Suprapubic skin (tissue), 4 donors: ENCODE data around the gene TMEFF1. TPM values are rescaled to one million over a fixed set of nuclear protein-coding genes. Genes with fewer than 3 reads are reported as not detected.

Experiments used
- DNase-seq, 2 donors: peaks; one replicate each; pipeline ENCODE4 v3.0.0-alpha.2; 2019; ENCODE audit warnings: low spot score in 2 of 2
- H3K27ac ChIP-seq: fragments of 200-600 bp; sonication (generic); one replicate; pipeline ENCODE4 v1.5.1; 2019
- H3K27me3 ChIP-seq: fragments of 200-600 bp; sonication (generic); one replicate; pipeline ENCODE4 v1.5.1; 2019
- H3K36me3 ChIP-seq: fragments of 200-600 bp; sonication (generic); one replicate; pipeline ENCODE4 v1.5.1; 2019
- H3K4me1 ChIP-seq: fragments of 200-600 bp; sonication (generic); one replicate; pipeline ENCODE4 v1.5.1; 2019
- H3K4me3 ChIP-seq: fragments of 200-600 bp; sonication (generic); one replicate; pipeline ENCODE4 v1.5.1; 2019; ENCODE audit warnings: mild to moderate bottlenecking
- H3K9me3 ChIP-seq: fragments of 200-600 bp; sonication (generic); one replicate; pipeline ENCODE4 v1.5.1; 2019
- CTCF ChIP-seq, 2 donors: fragments of 200-600 bp in 1 of 2; fragments of 450-650 bp in 1 of 2; sonication (generic) in 1 of 2; IDR thresholded peaks; one replicate each; pipeline ENCODE4 v1.5.1; 2016 to 2019; ENCODE audit warnings: antibody characterized with exemption in 2 of 2, mild to moderate bottlenecking in 1 of 2, moderate library complexity in 1 of 2
- EP300 ChIP-seq: sonication (generic); formaldehyde crosslinking; IDR thresholded peaks from one replicate; pipeline ENCODE4 v1.6.1; 2017; ENCODE audit warnings: antibody characterized with exemption
- POLR2A ChIP-seq, 2 donors: fragments of 450-650 bp; IDR thresholded peaks; one replicate each; pipeline ENCODE4 v1.6.1; 2017; ENCODE audit warnings: antibody characterized with exemption in 2 of 2, mild to moderate bottlenecking in 2 of 2, moderate library complexity in 2 of 2
- POLR2AphosphoS5 ChIP-seq, 3 donors: sonication (generic); formaldehyde crosslinking; IDR thresholded peaks; one replicate each; pipeline ENCODE4 v1.6.1; 2017; ENCODE audit warnings: antibody characterized with exemption in 3 of 3
- WGBS: methylation state at CpG from one replicate; pipeline ENCODE4 v1.1.5; 2018; 5-methylcytosine and 5-hydroxymethylcytosine counted together
- total RNA-seq, 4 donors: library from RNA; depleted of rRNA; stranded (reverse); fragments of >200 nt; gene quantifications; one replicate each; pipeline ENCODE4 v1.1.0, GENCODE V29; 2016

The TMEFF1 gene
- total RNA-seq, 4 donors from 2014 or later = 0.32 to 0.49 TPM; not detected in 2

GRCh38 chr9:100602342-100602801, 129.4 kb downstream of the TMEFF1 start:
- TF ChIP-seq EP300 = no peak
- TF ChIP-seq POLR2AphosphoS5 (IDR thresholded peaks at IDR 0.05) = no peak
- peak; percentile 31 to 56 for TF ChIP-seq CTCF (IDR thresholded peaks at IDR 0.05)
- TF ChIP-seq POLR2A (IDR thresholded peaks at IDR 0.05) = no peak
- no peak overlapping the region for H3K27ac ChIP-seq
- H3K9me3 ChIP-seq = no peaks in the 10 kb centered on the region
- H3K4me1 ChIP-seq = peaks cover 25% of the 10 kb centered on the region
- H3K27me3 ChIP-seq = no peaks in the 10 kb centered on the region
- no peaks in the 10 kb centered on the region for H3K36me3 ChIP-seq
- DNase-seq = no peak
- WGBS = 33% methylated on average over 2 of the region's 2 CpGs
- H3K4me3 ChIP-seq = no peak overlapping the region

DNA sequence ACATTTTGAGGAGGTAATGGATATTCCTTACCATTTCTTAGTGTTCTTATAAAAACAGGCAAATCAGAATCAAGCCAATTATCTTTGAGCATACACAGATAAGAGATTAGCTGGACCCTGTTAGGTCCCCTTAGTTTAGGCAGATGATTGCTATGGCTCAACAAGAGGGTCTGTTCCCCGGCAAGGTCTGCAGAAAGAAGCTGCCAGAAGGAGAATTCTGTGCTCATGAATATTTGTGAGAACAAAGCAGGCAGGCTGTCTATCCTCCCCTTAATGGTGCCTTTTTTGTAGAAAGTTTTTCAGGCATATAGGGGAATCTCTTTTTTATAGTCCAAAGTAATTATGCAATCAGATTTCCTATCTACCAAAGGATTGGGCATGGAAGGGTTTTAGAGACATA, 132.5 kb downstream of the TMEFF1 start:
- peaks cover 12% of the 10 kb centered on the region for H3K4me1 ChIP-seq
- WGBS = 63% methylated on average over 1 of the region's 1 CpG
- H3K27me3 ChIP-seq = no peaks in the 10 kb centered on the region
- H3K27ac ChIP-seq = no peak overlapping the region
- H3K36me3 ChIP-seq = no peaks in the 10 kb centered on the region
- DNase-seq = no peak
- TF ChIP-seq POLR2AphosphoS5 (IDR thresholded peaks at IDR 0.05) = no peak
- TF ChIP-seq CTCF (IDR thresholded peaks at IDR 0.05) = no peak
- TF ChIP-seq EP300 = no peak
- TF ChIP-seq POLR2A (IDR thresholded peaks at IDR 0.05) = no peak
- no peaks in the 10 kb centered on the region for H3K9me3 ChIP-seq
- H3K4me3 ChIP-seq = no peak overlapping the region

DNA sequence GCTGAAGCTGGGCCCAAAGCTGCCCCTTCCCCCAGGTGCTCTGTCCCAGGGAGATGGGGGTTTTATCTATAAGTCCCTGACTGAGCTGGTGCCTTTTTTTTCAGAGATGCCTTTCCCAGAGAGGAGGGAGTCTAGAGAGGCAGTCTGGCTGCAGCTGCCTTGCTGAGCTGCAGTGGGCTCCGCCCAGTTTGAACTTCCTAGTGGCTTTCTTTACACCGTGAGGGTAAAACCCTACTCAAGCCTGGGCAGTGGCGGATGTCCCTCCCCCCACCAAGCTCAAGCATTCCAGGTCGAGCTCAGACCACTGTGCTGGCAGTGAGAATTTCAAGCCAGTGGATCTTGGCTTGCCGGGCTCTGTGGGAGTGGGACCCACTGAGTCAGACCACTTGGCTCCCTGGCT, 146.2 kb downstream of the TMEFF1 start:
- Histone ChIP-seq H3K27me3 (no peaks in the 10 kb centered on the region), H3K4me3 (no peak overlapping the region), H3K4me1 (no peaks in the 10 kb centered on the region), H3K9me3 (no peaks in the 10 kb centered on the region), H3K36me3 (no peaks in the 10 kb centered on the region), H3K27ac (no peak overlapping the region)
- 64% methylated on average over 5 of the region's 5 CpGs for WGBS
- DNase-seq = no peak
- TF ChIP-seq POLR2A (IDR thresholded peaks at IDR 0.05) (no peak), EP300 (no peak), POLR2AphosphoS5 (IDR thresholded peaks at IDR 0.05) (no peak), CTCF (IDR thresholded peaks at IDR 0.05) (no peak)

- Histone ChIP-seq H3K27ac (no peak overlapping the region), H3K4me3 (no peak overlapping the region), H3K27me3 (no peaks in the 10 kb centered on the region), H3K4me1 (no peaks in the 10 kb centered on the region), H3K9me3 (no peaks in the 10 kb centered on the region), H3K36me3 (no peaks in the 10 kb centered on the region)
- DNase-seq = no peak
- WGBS = 40% methylated on average over 2 of the region's 5 CpGs
- TF ChIP-seq POLR2A (IDR thresholded peaks at IDR 0.05) (no peak), EP300 (no peak), CTCF (IDR thresholded peaks at IDR 0.05) (no peak), POLR2AphosphoS5 (IDR thresholded peaks at IDR 0.05) (no peak)
Measured at GRCh38 chr9:100619665-100620064, 146.7 kb downstream of the TMEFF1 start.

- Histone ChIP-seq H3K4me3 (no peak overlapping the region), H3K9me3 (no peaks in the 10 kb centered on the region), H3K36me3 (no peaks in the 10 kb centered on the region), H3K27me3 (no peaks in the 10 kb centered on the region), H3K4me1 (no peaks in the 10 kb centered on the region), H3K27ac (no peak overlapping the region)
- no peak for DNase-seq
- 76% methylated on average over 1 of the region's 1 CpG for WGBS
- TF ChIP-seq POLR2AphosphoS5 (IDR thresholded peaks at IDR 0.05) = no peak
- TF ChIP-seq EP300 = no peak
- TF ChIP-seq POLR2A (IDR thresholded peaks at IDR 0.05) = no peak
- TF ChIP-seq CTCF (IDR thresholded peaks at IDR 0.05) = no peak
Measured at GRCh38 chr9:100623969-100624368, 151.0 kb downstream of the TMEFF1 start.
